Measurements from ENCODE around the gene SPOCD1.

The SPOCD1 gene

GRCh38 chr1:31769720-31770390 is 46.0 kb downstream of the SPOCD1 start:
- TF ChIP-seq CREB1 (IDR thresholded peaks at IDR 0.05; ENCODE audit: low read depth) = no peak
- TF ChIP-seq NFIC (IDR thresholded peaks at IDR 0.05) = peak; percentile 54

- TF ChIP-seq EGR1 (IDR thresholded peaks at IDR 0.05) (no peak), YY1 (IDR thresholded peaks at IDR 0.05; ENCODE audit: low read depth) (no peak)
These were observed 46.7 kb downstream of the SPOCD1 start for GRCh38 chr1:31768939-31769704.

- no peak for TF ChIP-seq RAD21 (IDR thresholded peaks at IDR 0.05; ENCODE audit: low read depth)
- no peak for TF ChIP-seq EP300 (IDR thresholded peaks at IDR 0.05; ENCODE audit: borderline replicate concordance)
- TF ChIP-seq CREB1 (IDR thresholded peaks at IDR 0.05; ENCODE audit: low read depth) = no peak
- no peak for TF ChIP-seq TEAD4 (IDR thresholded peaks at IDR 0.05)
- no peak for TF ChIP-seq YY1 (IDR thresholded peaks at IDR 0.05; ENCODE audit: low read depth)
- no peak for TF ChIP-seq CEBPB (IDR thresholded peaks at IDR 0.05)
- TF ChIP-seq TAF1 (IDR thresholded peaks at IDR 0.05; ENCODE audit: low read depth) = no peak
- no peak for TF ChIP-seq FOXM1 (IDR thresholded peaks at IDR 0.05; ENCODE audit: borderline replicate concordance, low read depth)
- no peak for TF ChIP-seq EGR1 (IDR thresholded peaks at IDR 0.05)
- no peak for TF ChIP-seq NFIC (IDR thresholded peaks at IDR 0.05)
- TF ChIP-seq ZBTB7A (IDR thresholded peaks at IDR 0.05; ENCODE audit: low read depth) = no peak
- no peak for TF ChIP-seq MAX (IDR thresholded peaks at IDR 0.05)
- TF ChIP-seq USF1 (IDR thresholded peaks at IDR 0.05) = no peak
These were observed 47.4 kb downstream of the SPOCD1 start for GRCh38 chr1:31768407-31768907.

- no peak for TF ChIP-seq ZBTB7A (IDR thresholded peaks at IDR 0.05; ENCODE audit: low read depth)
- 0 out of 2 replicates have a peak, but pooled peaks have one; percentile 5 for TF ChIP-seq TEAD4 (IDR thresholded peaks at IDR 0.05)
- no peak for TF ChIP-seq EP300 (IDR thresholded peaks at IDR 0.05; ENCODE audit: borderline replicate concordance)
- no peak for TF ChIP-seq EGR1 (IDR thresholded peaks at IDR 0.05)
- TF ChIP-seq, protein P1, sequence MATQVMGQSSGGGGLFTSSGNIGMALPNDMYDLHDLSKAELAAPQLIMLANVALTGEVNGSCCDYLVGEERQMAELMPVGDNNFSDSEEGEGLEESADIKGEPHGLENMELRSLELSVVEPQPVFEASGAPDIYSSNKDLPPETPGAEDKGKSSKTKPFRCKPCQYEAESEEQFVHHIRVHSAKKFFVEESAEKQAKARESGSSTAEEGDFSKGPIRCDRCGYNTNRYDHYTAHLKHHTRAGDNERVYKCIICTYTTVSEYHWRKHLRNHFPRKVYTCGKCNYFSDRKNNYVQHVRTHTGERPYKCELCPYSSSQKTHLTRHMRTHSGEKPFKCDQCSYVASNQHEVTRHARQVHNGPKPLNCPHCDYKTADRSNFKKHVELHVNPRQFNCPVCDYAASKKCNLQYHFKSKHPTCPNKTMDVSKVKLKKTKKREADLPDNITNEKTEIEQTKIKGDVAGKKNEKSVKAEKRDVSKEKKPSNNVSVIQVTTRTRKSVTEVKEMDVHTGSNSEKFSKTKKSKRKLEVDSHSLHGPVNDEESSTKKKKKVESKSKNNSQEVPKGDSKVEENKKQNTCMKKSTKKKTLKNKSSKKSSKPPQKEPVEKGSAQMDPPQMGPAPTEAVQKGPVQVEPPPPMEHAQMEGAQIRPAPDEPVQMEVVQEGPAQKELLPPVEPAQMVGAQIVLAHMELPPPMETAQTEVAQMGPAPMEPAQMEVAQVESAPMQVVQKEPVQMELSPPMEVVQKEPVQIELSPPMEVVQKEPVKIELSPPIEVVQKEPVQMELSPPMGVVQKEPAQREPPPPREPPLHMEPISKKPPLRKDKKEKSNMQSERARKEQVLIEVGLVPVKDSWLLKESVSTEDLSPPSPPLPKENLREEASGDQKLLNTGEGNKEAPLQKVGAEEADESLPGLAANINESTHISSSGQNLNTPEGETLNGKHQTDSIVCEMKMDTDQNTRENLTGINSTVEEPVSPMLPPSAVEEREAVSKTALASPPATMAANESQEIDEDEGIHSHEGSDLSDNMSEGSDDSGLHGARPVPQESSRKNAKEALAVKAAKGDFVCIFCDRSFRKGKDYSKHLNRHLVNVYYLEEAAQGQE (IDR thresholded peaks at IDR 0.05; ENCODE audit: low read depth) = no peak
- TF ChIP-seq MAX (IDR thresholded peaks at IDR 0.05) = no peak
- TF ChIP-seq NFIC (IDR thresholded peaks at IDR 0.05) = peak; percentile 72
- TF ChIP-seq TCF12 (IDR thresholded peaks at IDR 0.05; ENCODE audit: low read depth) = 0 out of 2 replicates have a peak, but pooled peaks have one; percentile 14
These were observed 48.6 kb downstream of the SPOCD1 start for GRCh38 chr1:31767225-31767624.

DNA sequence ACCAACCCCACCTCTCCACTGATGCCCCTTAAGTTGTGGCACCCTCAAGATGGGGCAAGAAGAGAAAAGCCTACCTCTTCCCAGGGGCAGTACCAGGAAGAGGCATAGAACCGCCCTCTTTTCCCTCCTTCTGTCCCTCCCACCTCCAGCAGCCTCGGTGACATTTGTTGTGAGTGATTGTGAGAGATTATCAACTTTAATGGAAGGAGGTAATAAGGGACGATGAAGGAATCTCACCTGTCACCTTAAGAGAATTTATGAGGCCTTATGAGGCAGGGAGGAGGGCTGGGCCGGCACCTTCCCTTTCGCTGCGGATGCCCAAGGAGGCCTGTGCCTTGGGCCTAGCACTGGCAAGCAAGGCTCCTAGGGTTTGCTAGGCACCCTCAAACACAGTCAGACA is 50.3 kb downstream of the SPOCD1 start:
- TF ChIP-seq TAF1 (IDR thresholded peaks at IDR 0.05; ENCODE audit: low read depth) (no peak), EP300 (IDR thresholded peaks at IDR 0.05; ENCODE audit: borderline replicate concordance) (no peak), TEAD4 (IDR thresholded peaks at IDR 0.05) (no peak), MAX (IDR thresholded peaks at IDR 0.05) (no peak), RAD21 (IDR thresholded peaks at IDR 0.05; ENCODE audit: low read depth) (no peak), ZBTB7A (IDR thresholded peaks at IDR 0.05; ENCODE audit: low read depth) (no peak), YY1 (IDR thresholded peaks at IDR 0.05; ENCODE audit: low read depth) (no peak), CREB1 (IDR thresholded peaks at IDR 0.05; ENCODE audit: low read depth) (no peak), NFIC (IDR thresholded peaks at IDR 0.05) (no peak), EGR1 (IDR thresholded peaks at IDR 0.05) (no peak), CEBPB (IDR thresholded peaks at IDR 0.05) (no peak), FOXM1 (IDR thresholded peaks at IDR 0.05; ENCODE audit: borderline replicate concordance, low read depth) (no peak), TCF12 (IDR thresholded peaks at IDR 0.05; ENCODE audit: low read depth) (no peak), USF1 (IDR thresholded peaks at IDR 0.05) (no peak)
- TF ChIP-seq, protein P1 (IDR thresholded peaks at IDR 0.05; ENCODE audit: low read depth) = no peak

All from Ishikawa (cell line).